Stimulated activated CD8-positive, alpha-beta memory T cell treated with anti-CD3 and anti-CD28 coated beads, Interleukin-15, amount 100 ng/mL, for 4 hours (primary cell): ENCODE data around the gene DHCR24.
"Not testable (repeated sequence)": the region's sequence is repeated elsewhere in the genome, so short reads cannot be mapped to it uniquely, and the experiment has no call there.

ENCODE experiments used
- DNase-seq, 2 donors: peaks; one replicate each; pipeline ENCODE4 v3.0.0-alpha.2; 2020; ENCODE audit warnings: low read depth in 2 of 2

The DHCR24 gene

GRCh38 chr1:54888080-54888733, 1.2 kb upstream of the DHCR24 start:
- DNase-seq = no peak

- DNase-seq = no peak
Observed at GRCh38 chr1:54887665-54888071, 673 bp upstream of the DHCR24 start.

- DNase-seq = no peak
Observed at GRCh38 chr1:54885807-54886723, 930 bp downstream of the DHCR24 start.

- DNase-seq = no peak
Observed at GRCh38 chr1:54885237-54885679, 1.7 kb downstream of the DHCR24 start.

- no peak for DNase-seq
Observed at GRCh38 chr1:54884768-54885167, 2.2 kb downstream of the DHCR24 start.

- no peak for DNase-seq
Observed at GRCh38 chr1:54884135-54884586, 2.8 kb downstream of the DHCR24 start.

- no peak for DNase-seq
Observed at GRCh38 chr1:54883349-54884102, 3.5 kb downstream of the DHCR24 start.

GRCh38 chr1:54882519-54882918, 4.5 kb downstream of the DHCR24 start:
- no peak for DNase-seq

GRCh38 chr1:54881604-54882003, 5.4 kb downstream of the DHCR24 start:
- DNase-seq = not testable (repeated sequence)

GRCh38 chr1:54879872-54880271, 7.1 kb downstream of the DHCR24 start:
- DNase-seq = no peak

GRCh38 chr1:54876814-54877213, 10.2 kb downstream of the DHCR24 start:
- DNase-seq = no peak

- no peak for DNase-seq
Observed at GRCh38 chr1:54875000-54875399, 12.0 kb downstream of the DHCR24 start.

- DNase-seq = no peak
Observed at GRCh38 chr1:54874079-54874830, 12.7 kb downstream of the DHCR24 start.

- DNase-seq = no peak
Observed at GRCh38 chr1:54872036-54872331, 15.0 kb downstream of the DHCR24 start.

- no peak for DNase-seq
Observed at GRCh38 chr1:54871275-54872035, 15.5 kb downstream of the DHCR24 start.

GRCh38 chr1:54870869-54871268, 16.1 kb downstream of the DHCR24 start:
- no peak for DNase-seq

- DNase-seq = no peak
Observed at GRCh38 chr1:54869173-54869851, 17.7 kb downstream of the DHCR24 start.

GRCh38 chr1:54867717-54868057, 19.3 kb downstream of the DHCR24 start:
- DNase-seq = no peak

- no peak for DNase-seq
Observed at GRCh38 chr1:54866801-54867716, 19.9 kb downstream of the DHCR24 start.
